B cell (primary cell): ENCODE measurements around the gene CDKN2AIPNL. TPM values are rescaled to one million over a fixed set of nuclear protein-coding genes. Genes with fewer than 3 reads are reported as not detected.

ENCODE experiments used
- ATAC-seq: fragments of 200-7000 bp; cut with Tn5 transposase; one replicate; pipeline ENCODE4 v1.10.0; 2021; ENCODE audit warnings: low read depth, mild to moderate bottlenecking, moderate number of reproducible peaks, moderate library complexity
- CTCF ChIA-PET: fragments of 350-600 bp; sonication (Branson Sonifier 250); formaldehyde crosslinking; loops from one replicate; lab custom pipeline; 2021; ENCODE audit warnings: antibody characterized with exemption, inconsistent platforms; lab: Charles Lee
- POLR2A ChIA-PET: fragments of 350-600 bp; sonication (Branson Sonifier 250); formaldehyde crosslinking; loops from one replicate; lab custom pipeline; 2021; ENCODE audit warnings: antibody characterized with exemption; lab: Charles Lee
- DNase-seq: peaks from one replicate; pipeline ENCODE4 v3.0.0; 2013
- H2AFZ ChIP-seq: 2 replicates; pipeline ENCODE4 v1.6.1; 2012; ENCODE audit warnings: mild to moderate bottlenecking, low read depth, low read length; ENCODE audit not compliant: insufficient read depth, poor library complexity, severe bottlenecking
- H3K27ac ChIP-seq, 2 donors: 1 replicate in 1 of 2; 2 replicates in 1 of 2; pipeline ENCODE4 v1.5.1; 2012 to 2013; ENCODE audit warnings: low read length in 2 of 2, mild to moderate bottlenecking in 2 of 2, moderate library complexity in 1 of 2
- H3K27me3 ChIP-seq, 4 experiments: fragments of 200-600 bp in 1 of 4; sonication (generic) in 1 of 4; replicated peaks in 1 of 4; 1 replicate in 2 of 4; 2 replicates in 2 of 4; pipeline versions ENCODE4 v1.6.1 to v1.7.0; 2013 to 2016; ENCODE audit warnings: low read length in 3 of 4, mild to moderate bottlenecking in 2 of 4, mixed read lengths in 1 of 4, moderate library complexity in 1 of 4; ENCODE audit not compliant: insufficient read depth in 4 of 4, control insufficient read depth in 3 of 4; ENCODE audit errors: control extremely low read depth in 1 of 4
- H3K36me3 ChIP-seq, 2 experiments: replicated peaks in 1 of 2; 1 replicate in 1 of 2; 2 replicates in 1 of 2; pipeline versions ENCODE4 v1.6.1 to v1.7.1; 2013; ENCODE audit warnings: low read length in 1 of 2; ENCODE audit not compliant: insufficient read depth in 2 of 2, control insufficient read depth in 1 of 2; ENCODE audit errors: control extremely low read depth in 1 of 2, extremely low read depth in 1 of 2
- H3K4me1 ChIP-seq, 2 donors: fragments of 200-600 bp in 1 of 2; sonication (generic) in 1 of 2; 1 replicate in 1 of 2; 2 replicates in 1 of 2; pipeline versions ENCODE4 v1.5.1 to v1.6.1; 2013 to 2017; ENCODE audit warnings: low read length in 2 of 2; ENCODE audit not compliant: control insufficient read depth in 2 of 2, insufficient read depth in 2 of 2
- H3K4me2 ChIP-seq: replicated peaks from 2 replicates; pipeline ENCODE3; 2012; ENCODE audit warnings: mild to moderate bottlenecking, low read depth, low read length; ENCODE audit not compliant: poor library complexity, severe bottlenecking
- H3K4me3 ChIP-seq, 5 experiments: fragments of 200-600 bp in 1 of 5; sonication (generic) in 1 of 5; 1 replicate in 3 of 5; 2 replicates in 2 of 5; pipeline versions ENCODE4 v1.5.1 to v1.7.0; 2011 to 2016; ENCODE audit warnings: low read length in 4 of 5, mild to moderate bottlenecking in 4 of 5, low read depth in 2 of 5, control low read depth in 1 of 5, moderate library complexity in 1 of 5; ENCODE audit not compliant: insufficient read depth in 1 of 5; ENCODE audit errors: control extremely low read depth in 1 of 5, extremely low read depth in 1 of 5
- H3K79me2 ChIP-seq: fragments of 200-600 bp; sonication (generic); one replicate; pipeline ENCODE4 v1.6.0; 2016; ENCODE audit warnings: low read length; ENCODE audit not compliant: control insufficient read depth, insufficient read depth
- H3K9ac ChIP-seq: fragments of 200-600 bp; sonication (generic); 2 replicates; pipeline ENCODE4 v1.6.1; 2017; ENCODE audit warnings: mild to moderate bottlenecking, low read length, moderate library complexity
- H3K9me3 ChIP-seq, 3 donors: one replicate each; pipeline versions ENCODE4 v1.6.1 to v1.7.1; 2013; ENCODE audit warnings: low read length in 2 of 3; ENCODE audit not compliant: control insufficient read depth in 2 of 3, insufficient read depth in 1 of 3; ENCODE audit errors: control extremely low read depth in 1 of 3
- H4K20me1 ChIP-seq: 2 replicates; pipeline ENCODE4 v1.6.0; 2012; ENCODE audit warnings: mild to moderate bottlenecking, low read length; ENCODE audit not compliant: insufficient read depth, control insufficient read depth, poor library complexity, severe bottlenecking
- H3K27ac Mint-ChIP-seq: one replicate; pipeline ENCODE4 v1.8.0; 2021; ENCODE audit warnings: mixed read lengths
- H3K27me3 Mint-ChIP-seq: one replicate; pipeline ENCODE4 v1.8.0; 2021; ENCODE audit warnings: mixed read lengths
- H3K4me1 Mint-ChIP-seq: one replicate; pipeline ENCODE4 v1.8.0; 2021; ENCODE audit warnings: mixed read lengths
- H3K4me3 Mint-ChIP-seq: one replicate; pipeline ENCODE4 v1.8.0; 2021; ENCODE audit warnings: mixed read lengths
- H3K9me3 Mint-ChIP-seq: one replicate; pipeline ENCODE4 v1.8.0; 2022; ENCODE audit warnings: mixed read lengths; ENCODE audit not compliant: insufficient read depth
- EZH2 ChIP-seq: IDR thresholded peaks from 2 replicates; pipeline ENCODE4 v1.6.1; 2012; ENCODE audit warnings: borderline replicate concordance, low read depth, mild to moderate bottlenecking, moderate library complexity, low read length; ENCODE audit not compliant: insufficient read depth, poor library complexity, severe bottlenecking
- WGBS: methylation state at CpG from one replicate; pipeline ENCODE4 v1.1.5; 2013; ENCODE audit warnings: missing lambda C conversion rate; ENCODE audit not compliant: insufficient coverage; 5-methylcytosine and 5-hydroxymethylcytosine counted together
- intact Hi-C: fragments of 100-400 bp; cut with micrococcal nuclease; formaldehyde crosslinking; loops from one replicate; pipeline ENCODE4 v1.10.0; 2022
- polyA plus RNA-seq: library from polyadenylated mRNA; depleted of rRNA; stranded (reverse); fragments of >200 nt; gene quantifications from 2 replicates; pipeline ENCODE4 v1.2.3, GENCODE V29; 2012
- total RNA-seq, 2 donors: library from RNA; stranded (reverse); fragments of 120-200 nt in 1 of 2; gene quantifications; 1 replicate in 1 of 2; 2 replicates in 1 of 2; pipeline versions ENCODE4 v1.2.3 to v1.2.4, GENCODE V29; 2013 to 2022
- TF ChIP-seq, protein P1 (sequence below): fragments of 200-600 bp; IDR thresholded peaks from one replicate; pipeline ENCODE4 v1.8.0; 2022; ENCODE audit warnings: antibody characterized with exemption, mild to moderate bottlenecking

The CDKN2AIPNL gene
- total and polyA plus RNA-seq, 2 donors (not counting 1 experiment from before 2014, with no cell fraction given) = 11.2 to 17.2 TPM

DNA sequence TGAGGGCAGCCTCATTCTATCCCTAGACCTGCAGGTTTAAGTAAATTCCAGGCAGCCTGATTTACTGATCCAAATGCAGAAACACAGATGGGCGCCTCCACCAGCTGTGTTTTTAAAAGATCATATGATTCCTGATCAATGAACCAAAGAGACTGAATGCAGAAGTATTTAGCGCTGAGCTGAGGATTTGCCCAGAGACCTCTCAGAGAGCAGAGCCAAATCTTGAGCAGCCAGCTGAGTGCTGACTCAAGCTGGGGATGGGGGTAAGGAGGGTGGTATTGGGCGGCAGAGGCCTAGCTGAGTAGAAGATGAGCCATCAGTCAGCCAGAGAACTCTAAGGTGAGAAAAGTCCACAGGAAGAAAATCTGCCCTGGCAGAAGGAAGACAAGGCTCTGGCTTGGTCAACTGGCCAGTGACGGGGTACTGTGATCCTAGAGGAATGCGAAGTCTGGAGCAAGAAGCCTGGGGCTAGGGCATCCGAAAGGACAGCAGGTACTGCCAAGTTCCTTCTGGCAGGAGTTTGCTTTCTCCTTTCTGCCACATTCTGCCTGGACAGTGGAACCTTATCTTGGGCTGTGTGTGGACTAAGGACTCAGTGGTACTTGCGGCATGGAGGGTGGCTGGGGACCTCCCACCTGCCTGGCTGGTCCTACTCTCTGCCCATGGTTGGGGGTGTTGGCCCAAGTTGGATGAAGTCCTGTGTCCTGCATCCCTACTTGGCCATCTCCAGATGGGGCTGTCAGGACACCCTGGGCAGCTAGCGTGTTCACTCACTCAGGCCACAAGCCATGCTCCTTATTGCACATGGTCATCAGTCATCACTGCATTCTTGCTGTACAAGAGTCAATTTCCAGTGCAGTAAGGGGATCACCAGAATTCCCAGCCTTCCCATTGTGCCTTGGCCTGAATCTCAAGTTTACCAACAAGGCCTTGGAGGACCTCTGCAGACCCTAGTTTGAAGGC, 34.5 kb upstream of the CDKN2AIPNL start:
- POLR2A ChIA-PET = interaction anchor here (0.7 to 2.5 kb wide), 9 partner anchors 9 to 1341 kb away, joined by 3 to 29 read pairs (median 7); partner anchors contain the start of genes CDKN2AIPNL and JADE2
- H3K36me3 ChIP-seq = no peaks in the 10 kb centered on the region
- H4K20me1 ChIP-seq = no peaks in the 10 kb centered on the region
- H3K4me3 ChIP-seq = peak overlapping the region in 1 of 5 experiments; percentile 38
- ATAC-seq (peak; percentile 65), DNase-seq (peak; percentile 84)
- CTCF ChIA-PET = interaction anchor here (0.7 to 3.2 kb wide), 17 partner anchors 9 to 142 kb away, joined by 3 to 31 read pairs (median 7); partner anchors contain the start of genes CDKN2AIPNL and UBE2B
- no peaks in the 10 kb centered on the region for H3K27me3 ChIP-seq
- 56% methylated on average over 7 of the region's 8 CpGs for WGBS
- no peaks in the 10 kb centered on the region for H3K27me3 Mint-ChIP-seq
- intact Hi-C loops = loop anchor here (1.0 to 5.0 kb wide), 6 partner anchors 20 to 219 kb away; partner anchors contain the start of genes PPP2CA and UBE2B
- H2AFZ ChIP-seq = no peak overlapping the region
- no peaks in the 10 kb centered on the region for H3K9me3 ChIP-seq
- H3K9me3 Mint-ChIP-seq = no peaks in the 10 kb centered on the region
- TF ChIP-seq EZH2 = no peak
- TF ChIP-seq, protein P1, sequence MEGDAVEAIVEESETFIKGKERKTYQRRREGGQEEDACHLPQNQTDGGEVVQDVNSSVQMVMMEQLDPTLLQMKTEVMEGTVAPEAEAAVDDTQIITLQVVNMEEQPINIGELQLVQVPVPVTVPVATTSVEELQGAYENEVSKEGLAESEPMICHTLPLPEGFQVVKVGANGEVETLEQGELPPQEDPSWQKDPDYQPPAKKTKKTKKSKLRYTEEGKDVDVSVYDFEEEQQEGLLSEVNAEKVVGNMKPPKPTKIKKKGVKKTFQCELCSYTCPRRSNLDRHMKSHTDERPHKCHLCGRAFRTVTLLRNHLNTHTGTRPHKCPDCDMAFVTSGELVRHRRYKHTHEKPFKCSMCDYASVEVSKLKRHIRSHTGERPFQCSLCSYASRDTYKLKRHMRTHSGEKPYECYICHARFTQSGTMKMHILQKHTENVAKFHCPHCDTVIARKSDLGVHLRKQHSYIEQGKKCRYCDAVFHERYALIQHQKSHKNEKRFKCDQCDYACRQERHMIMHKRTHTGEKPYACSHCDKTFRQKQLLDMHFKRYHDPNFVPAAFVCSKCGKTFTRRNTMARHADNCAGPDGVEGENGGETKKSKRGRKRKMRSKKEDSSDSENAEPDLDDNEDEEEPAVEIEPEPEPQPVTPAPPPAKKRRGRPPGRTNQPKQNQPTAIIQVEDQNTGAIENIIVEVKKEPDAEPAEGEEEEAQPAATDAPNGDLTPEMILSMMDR = no peak
- peak overlapping the region; percentile 12 to 52 for H3K27ac ChIP-seq
- peak overlapping the region; percentile 65 for H3K4me2 ChIP-seq
- peak overlapping the region; percentile 15 for H3K9ac ChIP-seq
- peaks cover 62% of the 10 kb centered on the region for H3K4me1 Mint-ChIP-seq
- H3K79me2 ChIP-seq = no peaks in the 10 kb centered on the region
- H3K27ac Mint-ChIP-seq = peak overlapping the region; percentile 87
- H3K4me3 Mint-ChIP-seq = peak overlapping the region; percentile 79
- H3K4me1 ChIP-seq = peaks cover 37 to 42% of the 10 kb centered on the region in 2 donors
